HUDEP-2 (cell line): ENCODE data around the gene TMEM200A.
"Not testable (repeated sequence)": the region's sequence is repeated elsewhere in the genome, so short reads cannot be mapped to it uniquely, and the experiment has no call there.

Source experiments
- DNase-seq, 76 experiments: peaks; one replicate each; lab custom pipeline; 2025; ENCODE audit not compliant: unreplicated experiment in 76 of 76; lab: John Stamatoyannopoulos, UW

TMEM200A gene

GRCh38 chr6:130365166-130366106 is at the start of gene TMEM200A:
TSS of gene TMEM200A (plus strand) at chr6:130366017. CDS start at chr6:130440423, 74,406 bp downstream.
- DNase-seq, result peak in 4 of 76 experiments; percentile 2 to 28 (median 4)

DNA sequence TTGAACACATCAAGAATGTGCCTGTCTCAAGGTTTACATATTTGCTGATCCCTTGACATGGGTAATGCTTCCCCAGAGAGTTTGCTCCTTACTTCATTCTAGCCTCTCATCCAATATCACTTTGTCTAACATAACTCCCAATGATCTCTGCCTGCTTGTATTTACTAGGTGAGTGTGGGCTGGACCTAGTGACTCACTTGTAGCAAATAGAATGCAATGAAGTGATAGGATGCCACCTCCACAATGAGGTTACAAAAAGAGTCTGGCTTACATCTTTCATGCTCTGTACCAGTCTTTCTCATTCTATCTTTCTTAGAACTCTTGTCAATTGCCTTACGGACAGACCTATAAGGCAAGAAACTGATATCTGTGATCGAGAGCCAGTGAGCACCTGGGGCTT is 44.9 kb upstream of the TMEM200A start:
- DNase-seq, result no peak

DNA sequence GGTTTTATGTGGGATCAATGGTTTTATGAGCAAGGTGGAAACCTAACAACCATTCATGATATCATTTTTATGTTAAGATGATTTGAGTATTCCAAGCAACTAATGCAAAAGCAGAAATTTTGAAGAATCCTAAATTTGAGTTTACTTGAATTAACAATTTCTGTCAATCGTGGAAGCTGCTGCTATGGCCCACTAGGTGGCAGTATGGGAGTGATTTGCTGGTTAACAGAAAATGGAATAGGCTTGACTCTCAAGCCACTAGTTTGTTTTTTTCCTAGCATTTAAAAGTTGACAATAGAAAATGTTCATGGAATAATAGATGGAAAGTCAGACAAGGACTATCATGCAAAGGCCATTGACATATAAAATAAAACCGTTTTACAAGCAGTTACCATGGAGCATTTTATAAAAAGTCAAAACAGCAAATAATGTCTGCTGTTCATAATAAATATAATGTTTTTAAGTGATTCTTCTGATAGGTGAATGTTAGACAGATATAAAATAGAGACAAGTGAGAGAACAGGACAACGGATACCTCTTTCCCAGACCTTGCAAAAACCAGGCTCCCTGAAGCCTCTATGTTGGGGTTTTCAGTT is 43.0 kb upstream of the TMEM200A start:
- DNase-seq, result peak in 33 of 76 experiments; percentile 2 to 52 (median 20)

DNA sequence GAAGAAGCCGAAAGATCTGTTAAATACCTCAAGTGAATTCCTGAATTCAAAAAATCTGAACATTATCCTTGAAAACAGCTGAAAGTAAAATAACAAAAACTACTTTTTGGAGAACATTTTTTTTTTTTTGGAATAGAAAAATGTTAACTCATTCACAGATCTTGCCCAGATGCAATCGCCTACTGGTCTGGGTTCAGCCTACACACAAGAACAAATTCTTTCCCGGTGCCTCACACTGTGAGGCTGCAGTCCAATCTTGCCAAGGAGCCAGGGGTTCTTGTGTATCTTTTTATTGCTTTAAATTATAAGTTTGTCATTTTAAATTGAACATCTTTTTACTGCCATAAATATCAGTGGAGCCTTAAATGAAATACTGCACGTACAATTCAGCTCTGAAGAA is 41.2 kb upstream of the TMEM200A start:
- no peak for DNase-seq

DNA sequence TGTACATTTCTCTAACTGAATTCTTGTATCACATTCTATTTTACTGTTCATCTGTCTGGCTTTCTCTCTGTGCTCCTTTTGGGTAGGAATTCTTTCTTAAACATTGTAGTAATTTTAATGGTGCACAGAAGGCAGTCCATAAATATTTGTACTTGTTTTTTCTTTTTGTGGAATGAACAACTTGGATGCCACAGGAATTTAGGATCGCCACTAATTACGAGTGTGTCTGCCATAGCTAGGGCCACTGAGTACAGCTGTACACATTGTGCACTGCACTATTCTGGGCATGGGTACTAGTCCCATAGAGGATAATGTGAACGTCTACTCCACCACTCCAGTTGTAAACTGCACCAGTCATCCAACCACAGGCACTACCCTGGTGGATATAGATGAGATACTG is 39.3 kb upstream of the TMEM200A start:
- DNase-seq, result no peak

DNA sequence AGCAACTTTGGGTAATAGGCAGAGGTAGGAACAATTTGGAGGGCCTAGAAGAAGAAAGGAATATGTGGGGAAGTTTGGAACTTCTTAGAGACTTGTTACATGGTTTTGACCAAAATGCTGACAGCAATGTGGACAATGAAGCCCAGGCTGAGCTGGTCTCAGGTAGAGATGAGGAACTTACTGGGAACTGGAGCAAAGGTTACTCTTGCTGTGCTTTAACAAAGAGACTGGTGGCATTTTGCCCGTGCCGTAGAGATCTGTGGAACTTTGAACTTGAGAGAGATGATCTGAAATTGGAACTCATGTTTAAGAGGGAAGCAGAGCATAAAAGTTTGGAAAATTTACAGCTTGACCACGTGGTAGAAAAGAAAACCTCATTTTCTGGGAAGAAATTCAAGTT is 28.3 kb upstream of the TMEM200A start:
- no peak for DNase-seq

GRCh38 chr6:130346324-130346723 is 19.5 kb upstream of the TMEM200A start:
- not testable (repeated sequence) for DNase-seq

DNA sequence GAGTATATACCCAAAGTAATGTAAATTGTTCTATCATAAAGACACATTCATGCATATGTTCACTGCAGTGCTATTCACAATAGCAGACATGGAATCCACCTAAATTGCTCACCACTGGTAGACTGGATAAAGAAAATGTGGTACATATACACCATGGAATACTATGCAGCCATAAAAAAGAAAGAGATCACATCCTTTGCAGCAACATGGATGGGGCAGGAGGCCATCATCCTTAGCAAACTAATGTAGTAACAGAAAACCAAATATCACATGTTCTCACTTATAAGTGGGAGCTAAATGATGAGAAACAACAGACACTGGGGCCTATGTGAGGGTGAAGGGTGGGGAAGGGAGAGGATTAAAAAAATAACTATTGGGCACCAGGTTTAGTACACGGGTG is 11.5 kb upstream of the TMEM200A start:
- no peak for DNase-seq

GRCh38 chr6:130355572-130355971 is 10.2 kb upstream of the TMEM200A start:
- DNase-seq, result no peak

DNA sequence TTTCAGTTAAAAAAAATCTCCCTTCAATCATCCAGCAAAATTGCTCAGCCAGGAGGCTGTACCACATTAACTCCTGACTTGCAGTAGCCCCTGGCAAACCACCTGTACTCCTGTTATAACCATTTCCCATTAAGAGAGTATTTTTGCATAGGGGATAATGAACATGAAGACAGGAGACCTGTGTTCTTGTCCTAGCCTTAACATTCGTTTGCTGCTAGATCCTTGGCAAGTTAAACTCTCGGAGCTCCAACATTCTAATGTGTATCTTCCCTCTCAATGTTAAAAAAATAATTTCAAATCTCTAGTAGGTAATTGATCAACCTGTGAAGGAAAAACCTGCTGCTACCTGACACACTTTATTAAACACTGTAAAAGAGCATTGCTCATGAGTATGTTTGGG is 8.4 kb upstream of the TMEM200A start:
- no peak for DNase-seq

GRCh38 chr6:130359736-130360135 is 6.1 kb upstream of the TMEM200A start:
- no peak for DNase-seq

DNA sequence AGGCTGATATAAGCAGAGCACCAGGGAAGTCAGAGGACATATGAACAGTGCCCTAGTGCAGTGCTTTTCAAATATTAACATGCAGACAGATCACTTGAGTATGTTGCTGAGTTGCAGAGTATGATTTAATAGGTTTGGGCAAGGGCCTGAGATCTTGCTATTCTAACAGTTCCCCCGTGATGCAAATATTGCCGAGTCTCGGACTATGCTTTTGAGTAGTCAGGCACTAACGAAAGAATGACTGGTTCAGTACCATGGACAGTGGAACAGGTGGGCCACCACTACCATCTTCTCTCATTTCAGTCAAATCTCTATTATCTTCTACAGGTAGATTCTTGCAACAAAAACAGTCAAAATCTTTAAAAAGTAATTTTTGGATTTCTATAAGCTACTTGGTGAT is 3.7 kb upstream of the TMEM200A start:
- DNase-seq, result no peak

DNA sequence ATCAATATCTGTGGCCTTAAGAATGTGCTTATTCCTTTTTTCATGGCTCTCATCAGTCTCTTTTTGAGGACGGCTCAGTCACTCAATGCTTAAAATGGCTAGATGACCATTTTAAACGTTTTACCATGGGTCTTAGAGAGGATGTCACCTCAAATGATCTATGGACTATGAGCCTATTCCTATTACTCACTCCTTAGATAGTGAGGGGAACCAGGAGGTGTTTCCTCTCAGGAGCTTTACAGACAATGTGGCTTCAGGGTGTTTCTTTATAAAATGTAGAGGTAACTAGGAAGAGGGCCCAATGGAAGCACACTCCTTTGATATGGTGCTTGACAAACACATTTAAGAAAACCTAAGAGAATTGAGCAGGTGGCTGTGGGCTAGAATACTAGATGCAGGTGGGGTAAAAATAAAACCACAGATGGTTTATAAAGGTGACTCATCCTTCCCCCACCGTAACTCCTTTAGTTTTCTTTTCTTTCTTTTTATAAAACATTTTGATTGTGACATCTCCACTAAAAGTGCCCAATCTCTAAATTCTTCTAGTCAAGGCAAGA is 1.5 kb upstream of the TMEM200A start:
- DNase-seq, result peak in 1 of 76 experiments; percentile 10

DNA sequence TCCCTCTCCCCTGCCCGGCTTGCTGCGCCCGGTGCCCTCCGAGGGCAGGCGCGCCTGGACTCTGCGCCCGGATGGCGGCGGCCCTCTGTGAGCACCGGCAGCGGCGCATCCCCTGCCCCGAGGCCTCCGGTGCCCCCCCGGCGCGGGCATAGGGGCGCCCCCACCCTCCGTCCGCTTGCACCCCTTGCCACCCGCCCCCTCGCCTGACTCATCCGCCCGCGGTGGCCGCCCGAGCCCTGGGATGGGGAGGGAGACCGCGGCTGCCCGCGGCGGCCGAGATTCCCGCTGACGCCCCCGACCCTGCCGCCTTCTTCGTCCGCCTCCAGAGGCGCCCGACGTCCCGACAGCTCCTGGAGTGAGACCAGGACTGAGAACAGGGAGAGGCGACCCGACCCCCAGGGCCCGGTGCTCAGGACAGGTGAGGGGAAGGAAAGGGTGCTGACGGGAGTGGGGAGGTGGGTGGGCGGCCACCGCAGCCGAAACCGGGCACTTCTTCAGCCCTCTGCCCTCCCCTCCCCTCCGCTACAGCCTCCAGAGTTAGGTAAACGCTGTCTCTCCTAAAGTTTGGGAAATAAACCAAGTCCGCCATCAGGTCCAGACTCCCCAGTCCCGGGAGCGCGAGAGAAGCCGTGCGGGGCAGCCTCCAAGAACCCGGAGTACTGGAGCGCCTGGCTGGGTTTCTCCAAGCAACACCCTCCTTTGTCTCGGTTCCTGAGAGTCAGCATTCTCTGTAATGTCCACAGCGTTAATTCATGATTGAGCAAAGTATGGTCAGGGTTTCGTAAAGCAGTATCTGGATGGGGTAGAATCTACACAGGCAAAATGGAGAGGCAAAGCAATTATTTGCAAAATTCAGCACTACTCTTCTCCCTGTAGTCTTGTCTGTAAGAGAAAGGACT is 539 bp downstream of the TMEM200A start:
- DNase-seq, result no peak

- no peak for DNase-seq
These were observed 1.9 kb downstream of the TMEM200A start for GRCh38 chr6:130367767-130368166.

DNA sequence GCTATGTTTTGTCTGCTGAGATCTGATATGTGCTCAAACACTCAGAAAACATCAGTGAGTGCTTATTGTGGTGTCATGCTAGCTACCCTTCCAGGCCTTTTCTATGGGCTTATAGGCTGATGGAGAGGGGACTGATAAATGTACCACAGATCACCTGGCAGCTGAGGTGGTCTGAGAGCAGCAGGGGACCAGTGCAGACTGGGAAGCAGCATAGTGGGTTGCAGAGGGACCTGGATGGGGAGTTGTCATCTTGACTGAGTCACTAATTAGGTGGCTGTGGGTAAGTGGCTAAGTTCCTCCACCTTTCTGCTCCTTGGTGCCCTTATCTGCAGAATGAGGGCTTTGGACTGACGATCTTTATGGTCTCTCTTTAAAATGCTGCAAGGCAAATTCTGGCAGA is 2.8 kb downstream of the TMEM200A start:
- DNase-seq, result no peak

DNA sequence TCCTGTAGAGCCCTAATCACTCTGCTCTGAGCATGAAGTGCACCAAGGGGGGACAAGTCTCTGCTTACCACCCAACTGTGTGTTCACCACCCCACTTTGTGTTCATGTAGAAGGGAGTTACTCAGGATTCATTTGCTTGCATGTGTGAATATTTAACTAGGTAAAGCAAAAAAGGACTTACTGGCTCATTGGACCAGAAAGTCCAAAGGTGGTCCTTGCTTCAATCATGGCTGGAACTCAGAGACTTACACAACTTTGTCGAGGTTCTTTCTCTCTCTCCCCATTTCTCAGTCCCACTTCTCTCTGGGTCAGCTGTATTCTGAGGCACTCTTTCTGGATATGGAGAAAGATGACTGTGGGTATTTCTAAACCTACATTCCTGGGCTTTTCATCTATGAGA is 4.0 kb downstream of the TMEM200A start:
- DNase-seq, result no peak

- no peak for DNase-seq
These were observed 6.2 kb downstream of the TMEM200A start for GRCh38 chr6:130371921-130372420.

GRCh38 chr6:130372786-130373185 is 7.0 kb downstream of the TMEM200A start:
- no peak for DNase-seq

DNA sequence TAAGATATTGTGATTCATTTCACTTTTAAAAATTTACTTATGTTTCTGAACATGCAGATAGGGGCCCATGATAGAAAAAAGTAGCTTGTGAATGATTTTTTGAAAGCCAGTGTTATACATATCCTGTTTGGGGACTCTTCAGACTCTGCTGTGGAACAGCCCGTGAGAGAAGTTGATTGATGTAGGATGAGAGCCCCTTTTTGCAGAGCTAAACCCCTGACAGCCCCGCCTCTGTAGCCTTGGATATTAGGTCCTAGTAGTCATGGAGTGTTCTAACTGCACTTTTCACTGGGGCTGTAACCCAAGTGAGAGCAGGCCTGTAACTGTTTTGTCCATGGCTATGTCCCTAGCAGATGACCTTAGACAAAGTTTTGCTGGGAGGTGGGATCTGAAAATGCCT is 8.2 kb downstream of the TMEM200A start:
- DNase-seq, result no peak

GRCh38 chr6:130376936-130377335 is 11.1 kb downstream of the TMEM200A start:
- no peak for DNase-seq
